ENCODE measurements around the gene GDA.

The GDA gene

GRCh38 chr9:72294936-72295335, 145.7 kb downstream of the GDA start:
- H3K4me3 ChIP-seq (ENCODE audit: low read depth, low read length): no peak overlapping the region
- TF ChIP-seq POLR2A (IDR thresholded peaks at IDR 0.05; ENCODE audit: extremely low read depth, insufficient read length) (no peak), MYC (IDR thresholded peaks at IDR 0.05; ENCODE audit: low read depth, low read length) (no peak), MAX (IDR thresholded peaks at IDR 0.05; ENCODE audit: low read depth, low read length) (no peak), CTCF (IDR thresholded peaks at IDR 0.05; ENCODE audit: low read depth, low read length) (no peak)
- no peak for DNase-seq (ENCODE audit: low read depth)

- TF ChIP-seq MYC (IDR thresholded peaks at IDR 0.05; ENCODE audit: low read depth, low read length) (no peak), MAX (IDR thresholded peaks at IDR 0.05; ENCODE audit: low read depth, low read length) (no peak), POLR2A (IDR thresholded peaks at IDR 0.05; ENCODE audit: extremely low read depth, insufficient read length) (no peak), CTCF (IDR thresholded peaks at IDR 0.05; ENCODE audit: low read depth, low read length) (no peak)
- no peak for DNase-seq (ENCODE audit: low read depth)
- H3K4me3 ChIP-seq (ENCODE audit: low read depth, low read length): no peak overlapping the region
Measured at GRCh38 chr9:72297516-72297915, 148.3 kb downstream of the GDA start.

GRCh38 chr9:72299017-72299603, 149.9 kb downstream of the GDA start:
- no peak for DNase-seq (ENCODE audit: low read depth)
- TF ChIP-seq MAX (IDR thresholded peaks at IDR 0.05; ENCODE audit: low read depth, low read length) (no peak), MYC (IDR thresholded peaks at IDR 0.05; ENCODE audit: low read depth, low read length) (no peak), POLR2A (IDR thresholded peaks at IDR 0.05; ENCODE audit: extremely low read depth, insufficient read length) (no peak)

GRCh38 chr9:72300873-72301272, 151.6 kb downstream of the GDA start:
- DNase-seq (ENCODE audit: low read depth): no peak
- no peak for TF ChIP-seq MAX (IDR thresholded peaks at IDR 0.05; ENCODE audit: low read depth, low read length)
- no peak for TF ChIP-seq MYC (IDR thresholded peaks at IDR 0.05; ENCODE audit: low read depth, low read length)
- TF ChIP-seq CTCF (IDR thresholded peaks at IDR 0.05; ENCODE audit: low read depth, low read length): no peak
- TF ChIP-seq POLR2A (IDR thresholded peaks at IDR 0.05; ENCODE audit: extremely low read depth, insufficient read length): no peak
- H3K4me3 ChIP-seq (ENCODE audit: low read depth, low read length): no peak overlapping the region

More at GRCh38 chr9:72299017-72299603, 149.9 kb downstream of the GDA start:
- H3K4me3 ChIP-seq (ENCODE audit: low read depth, low read length): no peak overlapping the region

Measured in NB4 (cell line).